ENCODE results near the gene MEG3. TPM values are rescaled to one million over a fixed set of nuclear protein-coding genes. Genes with fewer than 3 reads are reported as not detected.

Gene MEG3
- total RNA-seq, 1 experiment from 2014 or later = 338 TPM

DNA sequence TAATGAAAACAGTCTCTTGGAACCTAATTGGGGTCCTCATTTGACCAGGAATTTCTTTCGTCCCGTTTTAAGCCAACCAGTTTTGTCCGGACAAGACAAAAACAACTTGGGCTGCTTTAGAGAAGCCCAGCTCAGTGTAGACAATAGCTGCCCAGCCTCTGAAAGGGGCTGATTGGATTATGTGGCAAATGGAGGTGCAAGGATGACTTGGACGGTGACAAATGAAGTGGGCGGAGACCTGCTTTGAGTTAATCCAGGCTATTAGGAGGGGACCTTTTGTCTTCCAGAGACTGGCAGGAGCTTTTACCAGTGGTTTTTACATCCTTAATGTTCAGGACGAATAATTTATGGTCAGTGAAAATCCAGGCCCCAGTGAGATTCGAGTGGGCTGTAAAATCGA lies 4.8 kb downstream of the MEG3 start:
- DNase-seq (ENCODE audit: low spot score) (no peak), ATAC-seq (no peak)
- Mint-ChIP-seq H3K4me1 (peaks cover 42% of the 10 kb centered on the region), H3K36me3 (peaks cover 53% of the 10 kb centered on the region), H3K4me3 (no peak overlapping the region), H3K27me3 (ENCODE audit: low read depth) (peaks cover 18% of the 10 kb centered on the region), H3K27ac (no peak overlapping the region), H3K9me3 (peaks cover 13% of the 10 kb centered on the region)
- no peak for TF ChIP-seq ELF4 (CRISPR knock-in tag; IDR thresholded peaks at IDR 0.05; ENCODE audit: low read depth)
- TF ChIP-seq, protein P1, sequence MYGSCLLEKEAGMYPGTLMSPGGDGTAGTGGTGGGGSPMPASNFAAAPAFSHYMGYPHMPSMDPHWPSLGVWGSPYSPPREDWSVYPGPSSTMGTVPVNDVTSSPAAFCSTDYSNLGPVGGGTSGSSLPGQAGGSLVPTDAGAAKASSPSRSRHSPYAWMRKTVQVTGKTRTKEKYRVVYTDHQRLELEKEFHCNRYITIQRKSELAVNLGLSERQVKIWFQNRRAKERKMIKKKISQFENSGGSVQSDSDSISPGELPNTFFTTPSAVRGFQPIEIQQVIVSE (CRISPR knock-in tag; IDR thresholded peaks at IDR 0.05; ENCODE audit: borderline replicate concordance) = no peak
- no peak for TF ChIP-seq HMGA2 (CRISPR knock-in tag; IDR thresholded peaks at IDR 0.05)
- no peak for TF ChIP-seq FOXP1 (CRISPR knock-in tag; IDR thresholded peaks at IDR 0.05; ENCODE audit: borderline replicate concordance)
- TF ChIP-seq, protein P2, sequence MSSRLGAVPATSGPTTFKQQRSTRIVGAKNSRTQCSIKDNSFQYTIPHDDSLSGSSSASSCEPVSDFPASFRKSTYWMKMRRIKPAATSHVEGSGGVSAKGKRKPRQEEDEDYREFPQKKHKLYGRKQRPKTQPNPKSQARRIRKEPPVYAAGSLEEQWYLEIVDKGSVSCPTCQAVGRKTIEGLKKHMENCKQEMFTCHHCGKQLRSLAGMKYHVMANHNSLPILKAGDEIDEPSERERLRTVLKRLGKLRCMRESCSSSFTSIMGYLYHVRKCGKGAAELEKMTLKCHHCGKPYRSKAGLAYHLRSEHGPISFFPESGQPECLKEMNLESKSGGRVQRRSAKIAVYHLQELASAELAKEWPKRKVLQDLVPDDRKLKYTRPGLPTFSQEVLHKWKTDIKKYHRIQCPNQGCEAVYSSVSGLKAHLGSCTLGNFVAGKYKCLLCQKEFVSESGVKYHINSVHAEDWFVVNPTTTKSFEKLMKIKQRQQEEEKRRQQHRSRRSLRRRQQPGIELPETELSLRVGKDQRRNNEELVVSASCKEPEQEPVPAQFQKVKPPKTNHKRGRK (CRISPR knock-in tag; IDR thresholded peaks at IDR 0.05; ENCODE audit: borderline replicate concordance) = no peak
- TF ChIP-seq GABPB1 (CRISPR knock-in tag; IDR thresholded peaks at IDR 0.05) = no peak
- TF ChIP-seq, protein P3, sequence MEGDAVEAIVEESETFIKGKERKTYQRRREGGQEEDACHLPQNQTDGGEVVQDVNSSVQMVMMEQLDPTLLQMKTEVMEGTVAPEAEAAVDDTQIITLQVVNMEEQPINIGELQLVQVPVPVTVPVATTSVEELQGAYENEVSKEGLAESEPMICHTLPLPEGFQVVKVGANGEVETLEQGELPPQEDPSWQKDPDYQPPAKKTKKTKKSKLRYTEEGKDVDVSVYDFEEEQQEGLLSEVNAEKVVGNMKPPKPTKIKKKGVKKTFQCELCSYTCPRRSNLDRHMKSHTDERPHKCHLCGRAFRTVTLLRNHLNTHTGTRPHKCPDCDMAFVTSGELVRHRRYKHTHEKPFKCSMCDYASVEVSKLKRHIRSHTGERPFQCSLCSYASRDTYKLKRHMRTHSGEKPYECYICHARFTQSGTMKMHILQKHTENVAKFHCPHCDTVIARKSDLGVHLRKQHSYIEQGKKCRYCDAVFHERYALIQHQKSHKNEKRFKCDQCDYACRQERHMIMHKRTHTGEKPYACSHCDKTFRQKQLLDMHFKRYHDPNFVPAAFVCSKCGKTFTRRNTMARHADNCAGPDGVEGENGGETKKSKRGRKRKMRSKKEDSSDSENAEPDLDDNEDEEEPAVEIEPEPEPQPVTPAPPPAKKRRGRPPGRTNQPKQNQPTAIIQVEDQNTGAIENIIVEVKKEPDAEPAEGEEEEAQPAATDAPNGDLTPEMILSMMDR (IDR thresholded peaks at IDR 0.05) = no peak
- TF ChIP-seq, protein P4, sequence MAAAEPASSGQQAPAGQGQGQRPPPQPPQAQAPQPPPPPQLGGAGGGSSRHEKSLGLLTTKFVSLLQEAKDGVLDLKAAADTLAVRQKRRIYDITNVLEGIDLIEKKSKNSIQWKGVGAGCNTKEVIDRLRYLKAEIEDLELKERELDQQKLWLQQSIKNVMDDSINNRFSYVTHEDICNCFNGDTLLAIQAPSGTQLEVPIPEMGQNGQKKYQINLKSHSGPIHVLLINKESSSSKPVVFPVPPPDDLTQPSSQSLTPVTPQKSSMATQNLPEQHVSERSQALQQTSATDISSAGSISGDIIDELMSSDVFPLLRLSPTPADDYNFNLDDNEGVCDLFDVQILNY (CRISPR knock-in tag; IDR thresholded peaks at IDR 0.05) = no peak
- TF ChIP-seq PRRX2 (CRISPR knock-in tag; IDR thresholded peaks at IDR 0.05) = no peak
- no peak for TF ChIP-seq ETV6 (CRISPR knock-in tag; IDR thresholded peaks at IDR 0.05)
- no peak for TF ChIP-seq ZNF416 (CRISPR knock-in tag; IDR thresholded peaks at IDR 0.05)
- TF ChIP-seq, protein P5, sequence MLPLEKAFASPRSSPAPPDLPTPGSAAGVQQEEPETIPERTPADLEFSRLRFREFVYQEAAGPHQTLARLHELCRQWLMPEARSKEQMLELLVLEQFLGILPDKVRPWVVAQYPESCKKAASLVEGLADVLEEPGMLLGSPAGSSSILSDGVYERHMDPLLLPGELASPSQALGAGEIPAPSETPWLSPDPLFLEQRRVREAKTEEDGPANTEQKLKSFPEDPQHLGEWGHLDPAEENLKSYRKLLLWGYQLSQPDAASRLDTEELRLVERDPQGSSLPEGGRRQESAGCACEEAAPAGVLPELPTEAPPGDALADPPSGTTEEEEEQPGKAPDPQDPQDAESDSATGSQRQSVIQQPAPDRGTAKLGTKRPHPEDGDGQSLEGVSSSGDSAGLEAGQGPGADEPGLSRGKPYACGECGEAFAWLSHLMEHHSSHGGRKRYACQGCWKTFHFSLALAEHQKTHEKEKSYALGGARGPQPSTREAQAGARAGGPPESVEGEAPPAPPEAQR (CRISPR knock-in tag; IDR thresholded peaks at IDR 0.05) = no peak
- no peak for TF ChIP-seq ZNF396 (CRISPR knock-in tag; IDR thresholded peaks at IDR 0.05; ENCODE audit: borderline replicate concordance)
- no peak for TF ChIP-seq RORB (CRISPR knock-in tag; IDR thresholded peaks at IDR 0.05)
- TF ChIP-seq, protein P6, sequence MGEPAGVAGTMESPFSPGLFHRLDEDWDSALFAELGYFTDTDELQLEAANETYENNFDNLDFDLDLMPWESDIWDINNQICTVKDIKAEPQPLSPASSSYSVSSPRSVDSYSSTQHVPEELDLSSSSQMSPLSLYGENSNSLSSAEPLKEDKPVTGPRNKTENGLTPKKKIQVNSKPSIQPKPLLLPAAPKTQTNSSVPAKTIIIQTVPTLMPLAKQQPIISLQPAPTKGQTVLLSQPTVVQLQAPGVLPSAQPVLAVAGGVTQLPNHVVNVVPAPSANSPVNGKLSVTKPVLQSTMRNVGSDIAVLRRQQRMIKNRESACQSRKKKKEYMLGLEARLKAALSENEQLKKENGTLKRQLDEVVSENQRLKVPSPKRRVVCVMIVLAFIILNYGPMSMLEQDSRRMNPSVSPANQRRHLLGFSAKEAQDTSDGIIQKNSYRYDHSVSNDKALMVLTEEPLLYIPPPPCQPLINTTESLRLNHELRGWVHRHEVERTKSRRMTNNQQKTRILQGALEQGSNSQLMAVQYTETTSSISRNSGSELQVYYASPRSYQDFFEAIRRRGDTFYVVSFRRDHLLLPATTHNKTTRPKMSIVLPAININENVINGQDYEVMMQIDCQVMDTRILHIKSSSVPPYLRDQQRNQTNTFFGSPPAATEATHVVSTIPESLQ (CRISPR knock-in tag; IDR thresholded peaks at IDR 0.05) = no peak
- TF ChIP-seq, protein P7, sequence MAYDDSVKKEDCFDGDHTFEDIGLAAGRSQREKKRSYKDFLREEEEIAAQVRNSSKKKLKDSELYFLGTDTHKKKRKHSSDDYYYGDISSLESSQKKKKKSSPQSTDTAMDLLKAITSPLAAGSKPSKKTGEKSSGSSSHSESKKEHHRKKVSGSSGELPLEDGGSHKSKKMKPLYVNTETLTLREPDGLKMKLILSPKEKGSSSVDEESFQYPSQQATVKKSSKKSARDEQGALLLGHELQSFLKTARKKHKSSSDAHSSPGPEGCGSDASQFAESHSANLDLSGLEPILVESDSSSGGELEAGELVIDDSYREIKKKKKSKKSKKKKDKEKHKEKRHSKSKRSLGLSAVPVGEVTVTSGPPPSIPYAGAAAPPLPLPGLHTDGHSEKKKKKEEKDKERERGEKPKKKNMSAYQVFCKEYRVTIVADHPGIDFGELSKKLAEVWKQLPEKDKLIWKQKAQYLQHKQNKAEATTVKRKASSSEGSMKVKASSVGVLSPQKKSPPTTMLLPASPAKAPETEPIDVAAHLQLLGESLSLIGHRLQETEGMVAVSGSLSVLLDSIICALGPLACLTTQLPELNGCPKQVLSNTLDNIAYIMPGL (CRISPR knock-in tag; IDR thresholded peaks at IDR 0.05) = no peak
- no peak for TF ChIP-seq TEAD1 (CRISPR knock-in tag; IDR thresholded peaks at IDR 0.05)
- ChIA-PET POLR2A (no interaction called here), CTCF (no interaction called here)
